HPDE6-E6E7 (cell line): ENCODE measurements around the gene SIX3.

Experiments
- DNase-seq: peaks from one replicate; pipeline ENCODE4 v3.0.0; 2011; ENCODE audit warnings: missing footprints; ENCODE audit errors: extremely low spot score

Gene SIX3

DNA sequence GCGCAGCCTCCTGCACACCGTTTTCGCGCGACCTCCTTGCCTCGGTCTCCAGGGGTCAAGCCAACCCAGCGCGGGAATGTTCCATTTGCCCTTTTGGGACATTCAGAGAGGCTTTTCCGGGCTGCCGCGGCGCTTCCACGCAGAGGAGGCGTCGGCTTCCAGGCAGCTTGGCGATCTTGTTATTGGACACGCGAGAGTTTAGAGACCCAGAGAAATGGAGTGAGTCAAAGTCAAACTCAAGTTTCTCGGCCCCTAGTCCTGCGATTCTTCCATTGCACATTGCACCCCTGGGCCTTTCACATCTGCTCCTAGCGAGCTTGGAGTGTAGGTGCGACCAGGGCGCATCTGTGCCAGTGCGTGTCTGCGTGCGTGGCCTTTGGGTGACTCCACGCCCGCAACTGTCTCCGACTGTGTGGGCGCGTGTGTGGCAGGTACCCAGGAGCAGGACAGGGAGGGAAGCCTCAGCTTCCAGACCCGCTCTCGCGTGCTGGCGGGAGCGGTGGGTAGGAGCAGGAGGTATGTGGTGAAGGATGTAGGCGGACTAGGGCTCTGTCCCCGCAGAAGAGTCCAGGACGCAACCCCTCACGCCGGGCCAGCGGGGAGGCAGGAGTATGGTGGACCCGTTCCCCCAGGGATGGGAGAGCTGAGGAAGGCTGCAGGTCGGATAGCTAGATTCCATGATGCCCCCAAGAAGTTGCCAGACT, 13.5 kb downstream of the SIX3 start:
- no peak for DNase-seq

DNA sequence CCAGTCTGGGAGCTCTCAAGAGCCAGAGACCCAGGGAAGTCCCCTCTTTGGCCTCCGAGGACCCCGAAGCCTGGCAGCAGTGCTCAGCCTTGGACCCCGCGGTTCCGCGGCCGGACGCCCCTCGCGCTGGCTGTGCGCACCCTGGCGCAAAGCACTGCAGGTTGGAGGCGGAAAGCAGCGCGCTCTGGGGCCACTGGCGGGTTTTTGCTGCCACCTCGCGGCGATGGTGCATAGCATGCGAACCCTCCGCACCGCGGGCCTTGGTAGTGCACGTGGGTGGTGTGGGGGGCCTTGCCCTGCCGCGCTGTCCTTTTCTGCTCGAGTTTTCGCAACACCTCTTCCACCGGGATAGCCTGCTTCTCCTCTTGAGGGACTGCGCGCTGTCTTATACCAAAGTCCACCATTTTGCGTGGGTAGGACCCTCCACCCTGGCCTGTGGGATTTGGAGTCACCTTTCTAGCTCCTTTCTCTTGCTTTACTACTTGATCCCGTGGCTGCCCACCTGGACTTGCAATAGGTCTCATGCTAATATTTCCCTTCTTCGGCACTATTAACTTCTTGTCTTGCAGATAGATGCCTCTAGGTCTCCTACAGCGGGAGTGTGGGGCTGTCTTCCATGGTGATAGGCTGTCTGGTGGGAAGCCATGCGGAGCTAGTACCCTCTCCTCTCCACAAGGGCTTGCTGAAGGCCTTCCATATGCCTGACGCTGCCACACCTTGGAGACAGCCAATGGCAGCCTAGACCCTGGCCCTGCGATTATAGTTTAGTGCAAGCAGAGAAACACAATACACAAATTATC, 14.3 kb downstream of the SIX3 start:
- peak; percentile 64 for DNase-seq

DNA sequence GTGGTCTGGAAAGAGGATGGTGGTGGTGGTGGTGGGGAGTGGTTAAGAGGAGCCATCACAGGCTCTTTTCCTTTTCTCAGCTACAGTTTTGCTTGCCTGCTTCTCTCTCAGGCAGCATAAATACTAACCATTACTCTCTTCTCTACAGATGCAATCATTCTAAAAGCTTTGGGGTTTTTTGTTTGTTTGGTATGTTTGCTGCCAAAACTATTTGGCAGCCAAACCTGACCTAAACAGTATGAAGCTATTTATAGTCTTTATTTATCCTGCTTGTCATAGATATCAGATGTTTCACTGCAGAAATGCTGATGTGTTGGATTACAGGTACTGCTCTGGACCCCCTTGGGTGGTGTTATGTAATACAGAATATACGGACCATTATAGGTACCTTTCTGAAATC, 15.3 kb downstream of the SIX3 start:
- DNase-seq, result no peak

DNA sequence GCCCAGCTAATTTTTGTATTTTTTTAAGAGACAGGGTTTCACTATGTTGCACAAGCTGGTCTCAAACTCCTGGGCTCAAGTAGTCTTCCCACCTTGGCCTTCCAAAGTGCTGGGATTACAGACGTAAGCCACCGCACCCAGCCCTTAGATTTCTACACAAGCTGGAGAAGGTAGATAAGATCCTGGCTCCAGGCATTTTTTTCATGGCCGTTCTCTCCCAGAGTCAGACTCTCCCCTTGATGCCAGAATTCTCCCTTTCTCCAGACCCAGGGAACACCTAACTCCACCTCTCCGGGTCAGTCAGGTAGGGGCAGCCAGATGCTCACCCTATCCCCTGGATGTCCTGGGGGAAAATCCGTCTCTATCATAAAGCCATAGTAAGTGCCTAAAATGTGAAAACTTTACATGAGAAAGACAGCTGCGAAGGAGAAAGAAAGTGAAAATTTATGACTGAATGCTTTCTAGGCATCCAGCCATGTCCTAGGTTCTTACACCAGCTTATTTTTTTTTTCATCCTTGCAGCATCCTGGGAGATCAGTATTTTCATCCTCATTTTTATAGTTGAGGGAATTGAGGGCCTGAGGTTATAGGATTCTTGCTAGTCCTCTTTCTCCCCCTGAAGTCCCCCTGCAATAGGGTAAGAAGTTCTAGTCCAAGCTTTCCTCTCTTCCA, 16.3 kb downstream of the SIX3 start:
- DNase-seq, result no peak

DNA sequence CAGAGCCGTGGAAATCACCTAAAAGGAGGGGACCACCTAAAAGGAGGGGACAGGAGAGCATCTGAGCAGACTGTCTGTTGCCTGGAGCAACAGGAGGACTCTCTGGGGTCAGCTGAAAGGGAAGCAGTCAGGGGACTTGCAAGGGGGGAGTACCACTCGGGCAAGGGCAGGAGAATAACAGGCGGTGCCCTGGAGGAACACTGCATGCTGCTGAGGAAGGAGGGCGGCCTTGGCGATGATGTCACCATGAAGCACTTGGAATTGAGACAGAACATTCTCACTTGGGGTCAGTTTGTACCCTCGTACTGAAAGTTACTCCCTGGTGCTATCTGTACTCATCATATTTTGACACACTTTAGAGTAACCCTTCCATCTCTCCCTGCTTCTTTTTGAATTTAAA, 18.4 kb downstream of the SIX3 start:
- DNase-seq, result no peak

DNA sequence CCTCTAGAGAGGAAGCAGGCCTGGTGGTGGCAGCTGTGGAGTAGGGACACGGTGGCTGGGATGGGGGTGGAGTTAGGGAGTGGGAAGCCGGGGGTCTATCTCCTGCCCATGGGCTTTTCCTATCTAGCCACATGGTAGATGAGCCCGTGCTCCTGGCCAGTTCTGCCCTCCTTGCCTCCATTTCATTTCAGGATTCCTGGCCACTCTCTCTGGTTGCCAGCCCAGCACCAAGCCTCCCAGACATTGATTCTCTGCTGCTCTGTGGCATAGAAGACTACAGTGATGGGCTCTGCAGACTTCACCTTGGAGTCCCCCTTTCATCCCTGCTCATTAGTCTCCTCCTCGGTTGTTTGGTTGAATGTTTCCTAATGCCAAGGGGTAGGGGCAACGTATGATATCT, 19.4 kb downstream of the SIX3 start:
- no peak for DNase-seq

DNA sequence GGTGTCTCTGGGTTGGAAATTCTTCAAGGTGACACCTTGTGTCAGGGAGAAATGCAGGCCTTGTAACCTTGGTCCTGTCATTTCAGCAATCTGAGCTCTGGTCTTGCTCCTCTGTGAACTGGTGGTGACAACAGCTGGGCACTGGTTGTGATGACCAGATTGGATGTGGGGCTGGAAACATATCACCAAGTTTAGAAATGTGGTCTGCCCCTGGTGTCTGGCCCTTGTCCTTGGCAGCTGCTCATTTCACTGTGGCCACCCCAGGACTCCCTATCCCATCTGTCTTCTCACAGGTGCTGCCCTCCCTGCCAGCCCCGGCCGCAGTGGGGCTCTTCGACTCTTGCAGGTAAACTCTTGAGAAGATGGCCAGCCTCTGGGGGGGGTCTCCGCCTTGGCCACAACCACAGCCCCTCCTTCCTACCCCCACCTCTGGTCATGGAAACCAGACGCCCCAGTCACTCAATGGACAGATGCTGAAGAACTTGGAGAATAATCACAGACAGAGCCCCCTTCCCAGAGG, 20.7 kb downstream of the SIX3 start:
- DNase-seq, result no peak

DNA sequence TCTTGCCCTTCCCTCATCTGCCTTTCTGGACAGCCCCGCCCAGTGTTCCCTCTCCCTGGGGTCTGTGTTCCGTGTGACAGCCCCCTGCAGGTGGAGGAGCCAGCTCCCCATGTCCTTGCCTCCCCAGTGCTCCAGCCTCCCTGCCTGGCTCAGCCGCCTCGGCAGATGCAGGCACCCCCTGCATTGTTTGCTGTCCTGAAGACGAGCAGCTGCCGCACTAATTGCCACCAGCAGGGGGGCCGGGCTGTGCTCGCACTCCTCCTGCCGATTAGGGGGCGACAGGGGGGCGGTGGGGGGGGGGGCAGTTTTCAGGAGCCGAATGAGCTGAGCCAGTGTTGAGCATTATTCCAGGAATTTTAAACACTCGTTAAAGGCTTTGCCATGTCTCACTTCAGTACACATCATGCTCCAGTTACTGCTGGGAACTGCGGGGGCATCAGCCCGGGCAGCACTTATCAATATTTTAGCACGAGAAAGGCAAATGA, 23.3 kb downstream of the SIX3 start:
- DNase-seq, result no peak

DNA sequence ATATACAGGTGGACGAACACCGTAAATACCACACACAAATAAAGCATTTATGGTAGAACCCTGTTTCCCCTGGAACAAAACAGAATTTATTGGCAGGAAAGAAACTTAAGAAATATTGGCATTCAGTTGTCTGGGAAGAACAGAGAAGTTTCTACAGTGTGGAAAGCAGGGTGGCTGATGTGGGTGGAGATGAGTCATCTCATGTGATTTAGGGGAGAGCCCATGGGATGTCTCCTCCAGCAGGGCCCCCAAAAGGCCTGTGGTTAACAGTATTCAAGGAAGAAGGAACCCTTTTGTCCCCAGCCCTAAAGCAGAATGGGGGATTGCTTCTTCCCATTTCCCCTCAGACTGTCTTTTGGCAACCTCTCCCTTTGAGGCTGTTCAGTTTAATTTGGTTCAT, 24.2 kb downstream of the SIX3 start:
- DNase-seq, result no peak

DNA sequence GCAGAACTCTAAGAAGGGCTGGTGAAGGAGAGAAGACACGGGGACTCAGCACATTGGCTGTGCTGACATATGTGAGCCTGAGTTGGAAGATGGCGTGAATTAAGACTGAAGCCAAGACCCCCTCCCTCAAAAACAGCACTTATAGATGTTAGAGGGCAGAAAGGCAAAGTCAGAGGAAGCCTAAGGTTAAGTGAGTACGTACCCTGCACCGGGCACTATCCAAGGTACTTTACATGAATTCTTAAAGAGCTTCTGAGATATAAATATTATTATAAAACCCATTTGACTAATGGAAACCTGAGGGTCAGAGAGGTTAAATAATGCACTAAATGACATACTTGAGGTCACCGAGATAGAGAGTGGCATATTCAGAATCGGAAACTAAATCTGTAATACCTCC, 25.6 kb downstream of the SIX3 start:
- DNase-seq, result no peak

DNA sequence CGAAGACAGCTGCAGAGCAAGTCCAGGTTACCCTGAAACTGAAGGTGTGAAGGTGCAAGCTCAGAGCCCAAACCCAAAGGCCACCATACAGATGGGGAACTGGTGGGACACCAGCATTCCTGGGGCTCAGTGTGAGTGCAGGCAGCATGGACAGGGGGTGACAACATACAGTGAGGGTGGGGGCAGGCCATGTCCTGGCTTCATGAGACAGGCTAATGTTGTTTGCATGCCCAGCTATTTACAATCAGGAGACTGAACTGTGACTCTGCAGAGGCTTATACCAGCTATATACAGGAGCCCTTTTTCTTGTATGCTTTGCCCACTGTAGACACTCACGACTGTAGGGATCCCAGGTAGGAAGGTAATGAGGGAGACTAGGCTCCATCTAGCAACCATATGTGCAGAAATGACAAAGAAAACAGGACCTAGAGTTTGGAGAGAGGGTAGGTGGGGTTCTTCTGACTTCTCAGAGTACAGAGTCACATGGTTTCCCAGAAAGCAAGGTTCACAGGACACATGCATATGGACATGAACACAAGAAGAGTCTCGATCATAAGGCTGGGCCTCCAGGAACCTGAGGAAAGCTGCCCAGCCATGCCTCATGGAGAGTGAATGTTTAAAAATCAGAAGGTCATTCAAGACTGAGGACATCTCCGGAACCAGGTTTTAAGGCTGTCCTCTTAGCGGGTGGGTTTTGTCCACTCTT, 26.4 kb downstream of the SIX3 start:
- no peak for DNase-seq

DNA sequence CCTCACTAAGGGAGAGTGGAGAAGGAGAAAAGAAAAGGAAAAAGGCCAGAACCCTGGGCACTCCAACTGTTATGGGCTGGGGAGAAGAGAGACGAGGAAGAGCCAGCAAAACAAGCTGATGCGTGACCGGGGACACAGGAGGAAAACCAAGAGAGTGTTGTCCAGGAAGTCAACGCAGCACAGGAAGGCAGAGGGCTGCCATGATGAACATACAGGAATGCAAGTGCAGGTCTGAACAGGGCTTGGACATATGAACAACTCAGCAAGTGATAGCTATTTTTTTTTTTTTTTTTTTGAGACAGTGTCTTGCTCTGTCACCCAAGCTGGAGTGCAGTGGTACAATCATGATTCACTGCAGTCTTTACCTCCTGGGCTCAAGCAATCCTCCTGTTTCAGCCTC, 28.4 kb downstream of the SIX3 start:
- peak; percentile 55 for DNase-seq

DNA sequence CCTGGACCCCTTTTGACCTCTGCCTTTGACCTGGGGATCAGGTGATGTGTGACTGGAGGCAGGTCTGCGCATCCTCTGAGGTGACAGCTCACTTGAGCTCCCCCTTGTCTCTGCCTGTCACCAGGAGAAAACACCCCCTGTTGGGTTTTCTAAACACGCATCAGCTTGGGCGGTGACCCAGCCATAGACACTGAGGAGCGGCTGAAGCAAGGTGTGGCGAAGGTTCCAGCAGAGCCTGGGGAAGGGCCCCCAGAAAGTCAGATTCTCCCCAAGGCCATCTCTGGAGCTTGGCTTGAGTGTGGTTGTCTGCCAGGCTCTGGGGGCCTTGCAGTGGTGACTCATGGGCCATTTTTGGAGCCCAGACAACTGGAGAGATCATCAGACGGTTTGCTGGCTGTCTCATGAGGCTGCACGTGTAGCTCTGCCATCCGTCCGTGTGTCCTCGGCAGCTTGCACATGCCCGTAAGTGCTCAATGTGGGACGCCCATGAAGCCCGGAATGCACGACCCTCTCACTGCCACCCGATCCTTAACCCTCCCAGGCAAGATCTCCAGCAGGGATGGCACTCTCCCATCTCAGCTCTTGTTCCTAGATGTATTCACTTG, 29.4 kb downstream of the SIX3 start:
- no peak for DNase-seq

DNA sequence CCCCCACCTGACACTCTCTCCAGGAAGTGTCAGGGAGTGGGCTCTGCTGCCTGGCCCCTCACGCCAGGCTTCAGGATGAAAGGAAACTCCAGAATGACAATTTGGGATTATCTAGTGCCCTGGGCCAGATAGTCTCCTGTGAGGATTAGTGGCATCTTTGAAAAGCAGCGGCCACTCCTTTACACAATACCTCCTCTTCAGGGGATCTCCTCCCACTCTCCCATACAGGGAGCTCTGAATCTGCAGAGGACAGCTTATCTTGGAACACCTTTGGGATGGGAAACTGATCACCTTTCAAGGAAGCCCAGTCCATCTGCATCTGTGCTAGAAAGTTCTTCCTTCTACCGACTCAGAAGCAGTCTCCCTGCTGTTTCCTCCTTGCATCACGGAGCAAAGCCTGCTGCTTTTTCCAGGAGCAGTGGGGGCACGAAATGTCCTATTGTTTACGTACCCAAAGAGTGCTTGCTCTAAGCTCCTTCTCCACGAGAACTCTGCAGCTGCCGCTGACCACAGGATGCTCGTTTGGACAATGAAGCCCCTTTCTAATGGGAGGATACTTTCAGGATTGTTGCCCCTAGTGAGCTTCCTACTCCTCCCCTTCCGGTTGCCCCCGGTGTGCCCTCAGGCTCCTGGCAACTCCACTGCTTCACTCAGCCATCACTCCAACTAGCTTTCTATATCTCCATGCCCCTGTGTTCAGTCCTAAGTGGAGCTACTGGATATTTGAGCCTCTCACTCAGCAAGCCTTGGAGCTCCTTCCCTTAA, 31.5 kb downstream of the SIX3 start:
- no peak for DNase-seq

DNA sequence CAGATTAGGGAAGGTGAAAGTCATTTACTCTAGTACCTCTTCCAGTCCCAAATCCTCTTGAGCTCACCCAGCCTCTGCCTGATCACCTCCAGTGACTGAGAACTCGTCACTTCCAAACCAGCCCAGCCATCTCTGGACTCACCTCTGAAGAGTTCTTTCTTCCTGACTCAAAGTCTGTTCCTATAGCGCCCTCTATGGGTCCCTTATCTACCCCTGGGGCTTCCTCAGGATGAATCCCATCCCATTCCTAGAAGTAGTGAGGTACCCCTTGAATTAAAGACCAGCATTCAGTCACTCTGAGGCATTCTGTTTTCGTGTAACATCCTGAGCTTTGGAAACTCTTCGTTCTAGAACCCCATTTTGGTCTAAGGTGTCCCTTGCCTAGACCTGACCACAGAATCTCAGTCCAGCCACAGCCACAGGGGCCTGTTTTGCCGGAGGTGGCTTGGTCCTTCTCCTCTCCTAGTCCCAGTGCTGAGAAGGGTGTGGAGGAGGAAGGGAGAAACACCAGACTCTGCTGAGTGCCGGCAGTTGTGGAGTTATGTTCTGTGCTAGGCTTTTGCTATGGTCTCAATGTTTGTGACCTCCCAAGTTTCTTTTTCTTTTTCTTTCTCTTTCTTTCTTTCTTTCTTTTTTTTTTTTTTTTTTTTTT, 32.7 kb downstream of the SIX3 start:
- DNase-seq, result peak; percentile 66

DNA sequence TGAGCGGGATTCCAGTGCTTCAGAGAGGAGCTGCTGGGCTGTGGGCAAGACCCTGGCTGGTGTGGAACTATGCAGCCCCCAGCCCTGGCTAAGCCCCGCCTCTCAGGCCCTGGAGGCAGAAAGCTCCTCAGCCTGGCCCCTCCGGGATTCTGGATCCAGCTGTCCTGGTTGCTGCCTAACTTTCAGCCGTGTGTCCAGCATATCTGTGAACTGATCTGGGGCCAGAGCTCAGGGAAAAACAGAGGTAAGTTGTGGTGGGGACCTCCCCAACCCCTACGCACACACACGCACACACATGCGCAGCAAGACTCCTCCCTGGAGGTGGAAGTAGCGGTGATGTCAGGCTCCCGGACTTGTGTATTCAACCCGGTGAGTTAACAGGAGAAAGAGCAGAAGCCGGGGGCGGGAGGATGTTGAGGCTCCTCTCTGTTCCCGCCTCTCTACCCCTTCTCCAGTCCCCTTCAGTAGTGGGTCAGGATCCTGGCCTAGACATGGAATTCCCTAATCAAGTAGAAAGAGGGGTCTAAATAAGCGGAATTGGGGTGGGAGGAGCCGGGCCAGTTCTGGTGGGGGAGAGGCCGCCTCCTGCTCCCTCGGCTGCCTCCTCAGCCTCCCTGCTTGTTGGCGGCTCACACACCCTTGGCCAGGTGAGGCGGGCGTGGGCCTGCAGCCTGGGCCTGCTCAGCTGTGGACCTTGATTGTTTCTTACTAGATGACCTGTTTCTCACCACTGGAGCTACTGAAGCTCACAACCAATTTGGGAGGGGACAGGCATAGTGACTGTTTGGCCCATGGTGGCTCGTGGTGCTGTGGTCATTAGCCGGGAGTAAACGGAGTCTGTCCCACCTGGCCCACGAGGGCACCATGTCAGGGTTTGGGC, 34.3 kb downstream of the SIX3 start:
- no peak for DNase-seq

DNA sequence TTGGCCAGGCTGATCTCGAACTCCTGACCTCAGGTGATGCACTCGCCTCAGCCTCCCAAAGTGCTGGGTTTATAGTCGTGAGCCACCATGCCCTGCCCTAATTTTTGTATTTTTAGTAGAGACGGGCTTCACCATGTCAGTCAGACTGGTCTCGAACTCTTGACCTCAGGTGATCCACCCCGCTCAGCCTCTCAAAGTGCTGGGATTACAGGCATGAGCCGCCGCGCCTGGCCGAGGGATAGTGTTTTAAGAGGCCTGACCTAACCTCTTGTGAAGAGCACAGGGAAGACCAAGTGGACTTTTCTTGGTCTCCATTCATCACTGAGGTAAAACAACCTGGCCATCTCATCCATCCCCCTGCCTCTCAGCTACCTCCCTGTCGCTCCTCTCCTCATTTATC, 38.1 kb downstream of the SIX3 start:
- no peak for DNase-seq

DNA sequence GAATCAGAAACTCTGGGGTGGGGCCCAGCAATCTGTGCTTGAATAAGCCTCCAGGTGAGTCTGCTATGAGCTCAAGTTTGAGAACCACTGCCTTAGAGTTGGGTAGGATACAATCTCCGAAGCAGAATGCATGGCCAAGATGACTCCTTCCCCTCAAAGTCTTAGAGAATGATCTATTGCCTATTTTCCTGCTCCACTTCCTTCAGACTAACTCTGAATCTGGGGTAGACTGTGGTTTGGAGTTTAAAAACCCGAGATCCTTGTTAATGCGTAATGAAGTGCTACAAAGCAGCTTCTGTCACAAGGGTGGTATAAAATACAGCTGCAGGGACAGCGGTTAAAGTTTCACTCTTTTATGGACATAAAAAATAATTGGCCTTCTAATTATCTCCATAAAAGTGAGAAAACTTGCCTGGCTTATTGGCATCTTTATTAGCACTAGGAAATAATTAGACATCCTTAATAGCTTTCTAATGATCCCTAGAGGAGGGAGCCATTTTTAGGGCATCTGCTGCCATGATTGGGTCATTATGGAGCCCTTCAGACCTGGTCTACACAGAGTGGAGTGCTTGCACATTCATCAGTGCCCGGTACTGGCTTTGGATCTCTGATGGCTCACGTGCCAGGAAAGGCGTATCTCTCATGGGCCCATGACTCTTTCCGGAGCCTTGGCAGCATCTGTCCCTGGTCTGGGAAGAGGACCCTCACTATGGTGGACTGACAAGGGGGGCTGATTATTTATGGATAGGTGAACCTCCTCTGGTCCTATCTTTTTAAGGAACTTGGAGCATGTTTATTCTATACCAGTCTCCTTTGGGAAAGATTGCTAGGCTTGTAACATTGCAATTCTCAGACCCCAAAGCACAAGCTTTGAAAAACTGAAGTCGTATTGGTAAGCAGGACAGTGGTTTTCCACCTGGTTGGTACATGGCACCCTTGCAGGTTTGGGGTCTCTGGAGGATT, 39.5 kb downstream of the SIX3 start:
- DNase-seq, result no peak
